GM21529 (cell line): Measurements from ENCODE around the gene TNFRSF8.
A peak's percentile ranks its signal among the peaks of the same experiment; 100 is the strongest.

Experiments used
- ATAC-seq: cut with Tn5 transposase; IDR thresholded peaks from one replicate; pipeline ENCODE4 v1.9.1; 2021; ENCODE audit not compliant: unreplicated experiment

The TNFRSF8 gene

DNA sequence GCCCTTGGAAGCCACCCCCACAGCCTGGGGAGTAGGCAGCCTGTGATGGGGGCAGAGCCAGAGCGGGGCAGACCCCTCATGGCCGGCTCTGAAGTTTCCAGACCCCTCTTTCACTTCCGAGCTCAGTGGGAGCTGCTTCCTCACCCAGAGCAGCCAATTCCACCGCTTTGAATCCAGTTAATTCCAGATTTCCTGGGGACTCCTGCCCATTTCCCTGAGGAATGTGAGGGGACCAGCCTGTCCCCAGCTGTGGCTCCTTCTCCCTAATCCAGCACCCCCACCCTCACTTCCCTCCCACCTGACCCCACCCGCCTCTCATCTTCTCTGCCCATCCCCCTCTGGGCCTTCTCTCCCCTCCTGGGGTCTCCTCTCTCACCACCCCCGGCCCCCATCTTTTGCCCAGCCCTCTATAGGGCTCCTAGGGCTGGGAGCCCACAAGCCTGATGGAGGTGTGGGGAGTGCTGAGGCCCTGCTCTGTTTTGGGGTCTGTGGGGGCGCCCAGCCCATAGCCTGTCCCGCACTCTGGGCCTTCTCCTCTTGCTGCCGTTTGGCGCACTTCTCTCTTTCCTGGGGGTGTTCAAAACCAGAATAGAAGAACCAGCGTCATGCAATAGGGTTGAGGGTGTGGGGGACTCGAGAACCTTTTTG, 77.5 kb downstream of the TNFRSF8 start:
- no peak for ATAC-seq

DNA sequence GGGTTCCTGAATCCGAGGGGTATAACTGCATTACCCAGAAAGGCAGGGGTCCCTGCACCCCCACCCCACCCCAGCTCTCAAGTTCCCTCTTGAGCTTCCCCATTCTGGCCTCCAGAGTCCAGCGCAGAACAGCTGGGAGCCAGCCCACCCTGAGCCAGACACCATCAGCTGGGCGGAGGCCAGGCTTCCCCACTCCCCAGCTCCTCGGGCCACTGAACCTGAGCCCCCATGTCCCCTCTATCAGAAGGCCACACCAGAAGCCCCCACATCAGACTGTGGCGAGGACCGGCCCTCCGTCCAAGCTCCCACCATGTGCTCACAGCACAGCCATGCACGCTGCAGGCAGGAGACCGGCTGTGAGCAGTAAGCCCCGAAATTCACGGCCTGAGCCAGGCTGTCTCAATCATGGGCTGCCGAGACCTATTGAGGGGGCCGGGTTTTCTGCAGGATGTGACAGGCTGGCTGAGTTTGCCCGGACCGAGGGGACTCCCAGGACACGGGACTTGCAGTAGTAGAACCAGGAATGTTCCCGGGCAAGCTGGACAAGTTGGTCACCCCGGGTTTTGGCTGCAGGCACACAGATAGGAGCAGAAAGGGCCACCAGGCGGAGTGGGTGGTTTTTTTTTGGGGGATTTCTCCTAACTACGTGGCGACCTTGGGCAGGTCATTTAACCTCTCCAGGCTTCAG, 78.2 kb downstream of the TNFRSF8 start:
- no peak for ATAC-seq

GRCh38 chr1:12142141-12142823, 79.2 kb downstream of the TNFRSF8 start:
- no peak for ATAC-seq

DNA sequence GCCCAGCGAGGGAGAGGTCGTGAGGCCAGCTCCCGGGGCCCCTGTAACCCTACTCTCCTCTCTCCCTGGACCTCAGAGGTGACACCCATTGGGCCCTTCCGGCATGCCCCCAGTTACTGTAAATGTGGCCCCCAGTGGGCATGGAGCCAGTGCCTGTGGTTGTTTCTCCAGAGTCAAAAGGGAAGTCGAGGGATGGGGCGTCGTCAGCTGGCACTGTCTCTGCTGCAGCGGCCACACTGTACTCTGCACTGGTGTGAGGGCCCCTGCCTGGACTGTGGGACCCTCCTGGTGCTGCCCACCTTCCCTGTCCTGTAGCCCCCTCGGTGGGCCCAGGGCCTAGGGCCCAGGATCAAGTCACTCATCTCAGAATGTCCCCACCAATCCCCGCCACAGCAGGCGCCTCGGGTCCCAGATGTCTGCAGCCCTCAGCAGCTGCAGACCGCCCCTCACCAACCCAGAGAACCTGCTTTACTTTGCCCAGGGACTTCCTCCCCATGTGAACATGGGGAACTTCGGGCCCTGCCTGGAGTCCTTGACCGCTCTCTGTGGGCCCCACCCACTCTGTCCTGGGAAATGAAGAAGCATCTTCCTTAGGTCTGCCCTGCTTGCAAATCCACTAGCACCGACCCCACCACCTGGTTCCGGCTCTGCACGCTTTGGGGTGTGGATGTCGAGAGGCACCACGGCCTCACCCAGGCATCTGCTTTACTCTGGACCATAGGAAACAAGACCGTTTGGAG, 80.0 kb downstream of the TNFRSF8 start:
- ATAC-seq: no peak

- peak; percentile 56 for ATAC-seq
Measured at GRCh38 chr1:12143631-12144155, 80.6 kb downstream of the TNFRSF8 start.

- ATAC-seq: no peak
Measured at GRCh38 chr1:12144236-12144635, 81.1 kb downstream of the TNFRSF8 start.

DNA sequence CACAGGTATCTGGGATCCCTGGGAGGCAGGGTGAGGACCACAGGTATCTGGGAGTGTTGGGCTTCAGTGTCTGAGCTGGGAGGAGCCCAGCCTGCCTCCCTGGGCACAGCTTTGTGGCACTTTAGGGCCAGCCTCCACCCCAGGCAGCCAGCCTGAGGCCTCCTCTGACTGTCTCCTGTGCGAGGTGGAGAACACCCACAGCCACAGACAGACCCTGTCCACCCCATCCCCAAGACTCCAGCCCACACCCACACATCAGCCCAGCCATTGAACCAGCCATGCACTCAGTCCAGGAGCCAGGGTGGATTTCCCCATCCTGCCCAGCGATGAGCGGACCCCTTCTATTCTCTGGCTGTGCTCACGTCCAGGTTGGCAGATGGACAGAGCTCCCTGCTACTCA, 81.9 kb downstream of the TNFRSF8 start:
- no peak for ATAC-seq

- no peak for ATAC-seq
Measured at GRCh38 chr1:12145616-12146342, 82.7 kb downstream of the TNFRSF8 start.

DNA sequence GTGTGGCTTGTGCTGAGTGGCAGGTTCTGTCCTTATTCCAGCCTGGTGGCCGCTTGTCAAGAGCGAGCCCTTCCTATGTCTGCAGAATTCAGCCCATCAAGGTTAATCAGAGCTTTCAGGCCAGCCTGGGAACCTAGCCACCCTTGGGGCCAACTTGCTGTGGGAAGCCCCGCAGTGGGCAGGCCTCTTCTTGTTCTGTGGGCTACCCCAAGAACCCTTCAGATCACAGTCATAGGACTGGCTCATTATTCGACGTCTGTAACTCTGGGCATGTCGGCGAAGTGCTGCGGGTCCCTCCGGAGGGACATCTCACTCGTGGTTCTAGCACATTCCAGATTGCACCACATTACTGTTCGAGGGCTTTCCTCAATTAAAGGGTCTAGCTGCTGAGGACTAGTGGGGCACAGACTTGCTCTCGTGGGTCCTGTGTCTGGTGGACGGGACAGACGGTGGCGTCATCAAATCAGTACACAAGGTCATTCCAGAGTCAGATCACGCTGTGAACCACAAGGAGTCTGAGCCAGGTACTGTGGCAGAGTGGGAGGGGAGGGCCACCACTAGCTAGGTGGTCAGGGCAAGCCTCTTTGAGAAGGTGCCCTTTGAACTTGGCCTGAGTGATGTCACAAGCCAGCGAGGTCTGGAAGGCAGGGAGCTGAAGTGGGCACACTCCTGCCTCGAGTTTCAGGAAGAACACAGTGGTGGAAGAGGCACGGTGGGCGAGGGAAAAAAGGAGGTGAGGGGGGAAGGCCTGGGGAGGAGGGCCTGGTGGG, 83.4 kb downstream of the TNFRSF8 start:
- ATAC-seq: no peak

- no peak for ATAC-seq
Measured at GRCh38 chr1:12147201-12147701, 84.1 kb downstream of the TNFRSF8 start.

GRCh38 chr1:12148160-12148957, 85.3 kb downstream of the TNFRSF8 start:
- ATAC-seq: no peak

DNA sequence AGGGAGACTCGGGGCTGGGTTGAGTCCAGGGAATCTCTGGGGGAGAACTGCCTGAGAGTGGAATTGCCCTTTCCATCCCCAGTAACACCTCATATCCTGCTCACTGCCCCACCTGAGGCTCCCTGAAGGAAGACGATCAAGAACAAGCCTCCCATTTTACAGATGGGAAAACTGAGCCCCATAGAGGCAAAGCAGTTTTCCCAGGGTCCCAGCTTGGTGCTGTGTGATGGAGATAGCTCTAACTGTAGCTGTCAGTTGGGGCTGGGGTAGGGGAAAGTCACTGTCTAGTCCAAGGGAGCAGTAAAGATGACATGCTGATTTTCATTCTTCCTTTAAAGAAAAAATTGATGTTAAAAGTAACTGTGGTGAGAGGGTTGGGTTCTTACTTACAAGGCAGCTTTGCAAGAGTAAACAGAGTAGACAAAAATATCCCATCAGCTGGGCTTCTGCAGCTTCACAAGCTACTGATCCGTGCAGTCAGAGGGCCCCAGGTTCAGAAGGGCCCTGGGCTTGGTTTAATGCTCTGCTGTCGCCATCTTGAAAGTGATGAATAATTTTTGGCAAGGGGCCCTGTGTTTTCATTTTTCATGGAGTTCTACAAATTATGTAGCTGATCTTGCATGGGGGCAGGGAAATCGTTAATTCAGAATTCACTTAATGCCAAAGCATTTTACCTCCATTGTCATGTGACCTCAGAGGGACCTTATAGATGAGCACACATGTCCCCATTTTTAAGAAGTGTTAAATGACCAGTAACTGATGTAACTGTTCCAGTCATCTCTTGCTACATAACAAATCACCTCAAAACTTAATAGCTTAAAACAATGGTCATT, 86.1 kb downstream of the TNFRSF8 start:
- ATAC-seq: no peak

GRCh38 chr1:12149791-12150175, 86.7 kb downstream of the TNFRSF8 start:
- no peak for ATAC-seq

DNA sequence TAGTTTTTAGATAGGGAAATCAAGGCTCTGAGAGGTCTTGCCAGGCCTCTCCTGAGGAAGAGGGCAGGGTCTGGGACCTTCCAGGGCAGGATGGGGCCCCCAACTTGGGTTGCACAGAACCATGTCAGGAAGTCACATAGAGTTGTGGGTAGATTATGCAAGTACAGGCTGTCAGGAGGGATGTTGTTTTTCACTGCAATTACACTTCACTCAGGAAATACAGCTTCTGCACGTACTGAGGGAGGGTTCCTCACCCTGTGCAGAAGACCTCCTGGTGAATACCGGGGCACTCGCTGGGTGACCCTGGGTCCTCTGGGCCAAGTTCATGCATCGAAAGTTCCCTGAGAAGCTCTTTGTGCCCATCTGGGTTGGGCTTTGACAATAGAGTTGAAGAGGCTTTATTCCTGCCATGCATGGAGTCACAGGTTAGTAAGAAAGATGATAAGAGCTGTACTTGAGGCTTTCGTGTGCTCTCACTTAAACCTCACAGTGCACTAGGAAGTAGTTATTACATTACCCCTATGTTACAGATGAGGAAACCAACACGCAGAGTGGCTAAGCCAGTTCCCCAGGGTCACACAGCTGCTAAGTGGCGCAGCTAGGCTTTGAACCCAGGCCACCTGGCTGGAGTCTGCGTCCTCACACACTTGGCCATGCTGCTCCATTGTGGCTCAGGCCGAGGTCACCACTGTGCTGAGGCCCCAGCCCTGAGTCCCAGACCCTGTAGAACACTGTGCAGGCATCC, 87.5 kb downstream of the TNFRSF8 start:
- ATAC-seq: no peak

GRCh38 chr1:12151465-12151864, 88.4 kb downstream of the TNFRSF8 start:
- no peak for ATAC-seq

- ATAC-seq: peak; percentile 73
Measured at GRCh38 chr1:12152113-12152891, 89.2 kb downstream of the TNFRSF8 start.
